Panc1 (cell line): ENCODE results near the gene FBXO3.

Source experiments
- POLR2AphosphoS5 ChIP-seq: IDR thresholded peaks from 2 replicates; pipeline ENCODE4 v1.6.1; 2012; ENCODE audit warnings: mild to moderate bottlenecking, low read depth, low read length, moderate library complexity
- TCF7L2 ChIP-seq: IDR thresholded peaks from 2 replicates; pipeline ENCODE4 v1.6.1; 2011; ENCODE audit warnings: mild to moderate bottlenecking, low read depth, low read length, inconsistent platforms
- TF ChIP-seq, protein P1 (sequence below): fragments of 450-650 bp; IDR thresholded peaks from 2 replicates; pipeline ENCODE4 v1.5.1; 2017; ENCODE audit warnings: mild to moderate bottlenecking
- TF ChIP-seq, protein P2 (sequence below), 2 experiments: IDR thresholded peaks; 2 replicates each; pipeline ENCODE4 v1.6.1; 2011 to 2012; ENCODE audit warnings: low read depth in 2 of 2, control low read depth in 1 of 2, low read length in 1 of 2, mild to moderate bottlenecking in 1 of 2, moderate library complexity in 1 of 2; ENCODE audit not compliant: insufficient read depth in 1 of 2

DNA sequence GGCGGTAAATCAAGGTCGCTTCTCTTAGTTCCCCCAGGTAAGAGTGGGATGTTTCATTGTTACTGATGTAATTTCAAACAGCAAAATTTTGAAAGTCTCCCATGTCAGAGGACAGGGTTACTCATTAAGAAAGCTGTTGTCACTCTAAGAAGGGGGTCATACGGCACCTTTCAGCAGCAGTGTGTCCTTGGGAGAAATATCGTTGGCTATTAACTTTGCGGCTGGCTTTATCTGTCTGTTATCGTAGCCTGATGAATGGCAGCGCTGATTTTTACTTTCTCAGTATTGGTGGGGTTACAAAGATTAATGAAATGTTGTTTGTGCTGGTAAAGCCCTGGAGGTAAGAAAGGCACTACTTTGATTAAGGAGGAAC lies 27.5 kb upstream of the FBXO3 start:
- TF ChIP-seq POLR2AphosphoS5 (no peak), TCF7L2 (no peak)
- TF ChIP-seq, protein P1, sequence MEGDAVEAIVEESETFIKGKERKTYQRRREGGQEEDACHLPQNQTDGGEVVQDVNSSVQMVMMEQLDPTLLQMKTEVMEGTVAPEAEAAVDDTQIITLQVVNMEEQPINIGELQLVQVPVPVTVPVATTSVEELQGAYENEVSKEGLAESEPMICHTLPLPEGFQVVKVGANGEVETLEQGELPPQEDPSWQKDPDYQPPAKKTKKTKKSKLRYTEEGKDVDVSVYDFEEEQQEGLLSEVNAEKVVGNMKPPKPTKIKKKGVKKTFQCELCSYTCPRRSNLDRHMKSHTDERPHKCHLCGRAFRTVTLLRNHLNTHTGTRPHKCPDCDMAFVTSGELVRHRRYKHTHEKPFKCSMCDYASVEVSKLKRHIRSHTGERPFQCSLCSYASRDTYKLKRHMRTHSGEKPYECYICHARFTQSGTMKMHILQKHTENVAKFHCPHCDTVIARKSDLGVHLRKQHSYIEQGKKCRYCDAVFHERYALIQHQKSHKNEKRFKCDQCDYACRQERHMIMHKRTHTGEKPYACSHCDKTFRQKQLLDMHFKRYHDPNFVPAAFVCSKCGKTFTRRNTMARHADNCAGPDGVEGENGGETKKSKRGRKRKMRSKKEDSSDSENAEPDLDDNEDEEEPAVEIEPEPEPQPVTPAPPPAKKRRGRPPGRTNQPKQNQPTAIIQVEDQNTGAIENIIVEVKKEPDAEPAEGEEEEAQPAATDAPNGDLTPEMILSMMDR: no peak
- TF ChIP-seq, protein P2, sequence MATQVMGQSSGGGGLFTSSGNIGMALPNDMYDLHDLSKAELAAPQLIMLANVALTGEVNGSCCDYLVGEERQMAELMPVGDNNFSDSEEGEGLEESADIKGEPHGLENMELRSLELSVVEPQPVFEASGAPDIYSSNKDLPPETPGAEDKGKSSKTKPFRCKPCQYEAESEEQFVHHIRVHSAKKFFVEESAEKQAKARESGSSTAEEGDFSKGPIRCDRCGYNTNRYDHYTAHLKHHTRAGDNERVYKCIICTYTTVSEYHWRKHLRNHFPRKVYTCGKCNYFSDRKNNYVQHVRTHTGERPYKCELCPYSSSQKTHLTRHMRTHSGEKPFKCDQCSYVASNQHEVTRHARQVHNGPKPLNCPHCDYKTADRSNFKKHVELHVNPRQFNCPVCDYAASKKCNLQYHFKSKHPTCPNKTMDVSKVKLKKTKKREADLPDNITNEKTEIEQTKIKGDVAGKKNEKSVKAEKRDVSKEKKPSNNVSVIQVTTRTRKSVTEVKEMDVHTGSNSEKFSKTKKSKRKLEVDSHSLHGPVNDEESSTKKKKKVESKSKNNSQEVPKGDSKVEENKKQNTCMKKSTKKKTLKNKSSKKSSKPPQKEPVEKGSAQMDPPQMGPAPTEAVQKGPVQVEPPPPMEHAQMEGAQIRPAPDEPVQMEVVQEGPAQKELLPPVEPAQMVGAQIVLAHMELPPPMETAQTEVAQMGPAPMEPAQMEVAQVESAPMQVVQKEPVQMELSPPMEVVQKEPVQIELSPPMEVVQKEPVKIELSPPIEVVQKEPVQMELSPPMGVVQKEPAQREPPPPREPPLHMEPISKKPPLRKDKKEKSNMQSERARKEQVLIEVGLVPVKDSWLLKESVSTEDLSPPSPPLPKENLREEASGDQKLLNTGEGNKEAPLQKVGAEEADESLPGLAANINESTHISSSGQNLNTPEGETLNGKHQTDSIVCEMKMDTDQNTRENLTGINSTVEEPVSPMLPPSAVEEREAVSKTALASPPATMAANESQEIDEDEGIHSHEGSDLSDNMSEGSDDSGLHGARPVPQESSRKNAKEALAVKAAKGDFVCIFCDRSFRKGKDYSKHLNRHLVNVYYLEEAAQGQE (IDR thresholded peaks at IDR 0.05; ENCODE audit: insufficient read depth in 1 of 2, low read depth in 2 of 2, low read length in 1 of 2): no peak
